ENCODE data around the gene NELFA.

The NELFA gene

GRCh38 chr4:1950369-1950768 is 58.4 kb downstream of the NELFA start:
- Histone ChIP-seq H3K36me3 (peaks cover 79% of the 10 kb centered on the region), H3K4me3 (ENCODE audit: low read depth, low read length) (no peak overlapping the region), H3K27me3 (ENCODE audit: insufficient read depth, low read depth, severe bottlenecking) (no peaks in the 10 kb centered on the region), H3K9me3 (ENCODE audit: severe bottlenecking) (no peaks in the 10 kb centered on the region), H3K27ac (no peak overlapping the region)
- no peak for DNase-seq
- TF ChIP-seq, protein P1, sequence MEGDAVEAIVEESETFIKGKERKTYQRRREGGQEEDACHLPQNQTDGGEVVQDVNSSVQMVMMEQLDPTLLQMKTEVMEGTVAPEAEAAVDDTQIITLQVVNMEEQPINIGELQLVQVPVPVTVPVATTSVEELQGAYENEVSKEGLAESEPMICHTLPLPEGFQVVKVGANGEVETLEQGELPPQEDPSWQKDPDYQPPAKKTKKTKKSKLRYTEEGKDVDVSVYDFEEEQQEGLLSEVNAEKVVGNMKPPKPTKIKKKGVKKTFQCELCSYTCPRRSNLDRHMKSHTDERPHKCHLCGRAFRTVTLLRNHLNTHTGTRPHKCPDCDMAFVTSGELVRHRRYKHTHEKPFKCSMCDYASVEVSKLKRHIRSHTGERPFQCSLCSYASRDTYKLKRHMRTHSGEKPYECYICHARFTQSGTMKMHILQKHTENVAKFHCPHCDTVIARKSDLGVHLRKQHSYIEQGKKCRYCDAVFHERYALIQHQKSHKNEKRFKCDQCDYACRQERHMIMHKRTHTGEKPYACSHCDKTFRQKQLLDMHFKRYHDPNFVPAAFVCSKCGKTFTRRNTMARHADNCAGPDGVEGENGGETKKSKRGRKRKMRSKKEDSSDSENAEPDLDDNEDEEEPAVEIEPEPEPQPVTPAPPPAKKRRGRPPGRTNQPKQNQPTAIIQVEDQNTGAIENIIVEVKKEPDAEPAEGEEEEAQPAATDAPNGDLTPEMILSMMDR (IDR thresholded peaks at IDR 0.05; ENCODE audit: low read depth, low read length): no peak

DNA sequence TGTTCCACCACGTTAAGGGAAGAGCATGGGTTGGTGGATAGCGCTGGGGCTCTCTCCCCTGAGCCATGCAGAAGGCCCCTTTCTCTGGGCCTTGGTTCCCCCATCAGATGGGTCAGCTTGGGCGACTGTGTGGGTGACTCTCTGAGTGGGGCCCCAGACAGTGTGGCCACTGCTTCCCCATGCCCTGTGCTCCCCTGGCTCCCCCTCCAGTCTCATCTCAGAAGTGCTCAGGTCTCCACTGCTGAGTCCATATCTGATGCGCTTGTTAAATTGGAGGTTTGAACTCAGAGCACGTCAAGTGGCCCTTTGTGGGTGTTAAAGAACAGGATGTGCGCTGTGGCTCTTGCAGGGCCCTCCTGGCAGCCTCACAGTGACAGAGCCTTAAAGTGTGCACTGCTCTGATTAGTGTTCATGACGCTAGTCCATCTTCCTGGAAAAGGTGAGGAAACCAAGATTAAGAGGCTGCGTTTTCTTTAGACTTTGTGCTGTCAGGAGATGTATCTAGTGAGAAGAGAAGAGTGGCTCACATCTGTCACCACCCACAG is 59.8 kb downstream of the NELFA start:
- Histone ChIP-seq H3K27ac (no peak overlapping the region), H3K36me3 (peaks cover 75% of the 10 kb centered on the region), H3K9me3 (ENCODE audit: severe bottlenecking) (no peaks in the 10 kb centered on the region), H3K4me3 (ENCODE audit: low read depth, low read length) (no peak overlapping the region), H3K27me3 (ENCODE audit: insufficient read depth, low read depth, severe bottlenecking) (no peaks in the 10 kb centered on the region)
- DNase-seq: no peak
- TF ChIP-seq, protein P1 (IDR thresholded peaks at IDR 0.05; ENCODE audit: low read depth, low read length): 0 out of 2 replicates have a peak, but pooled peaks have one; percentile 7

DNA sequence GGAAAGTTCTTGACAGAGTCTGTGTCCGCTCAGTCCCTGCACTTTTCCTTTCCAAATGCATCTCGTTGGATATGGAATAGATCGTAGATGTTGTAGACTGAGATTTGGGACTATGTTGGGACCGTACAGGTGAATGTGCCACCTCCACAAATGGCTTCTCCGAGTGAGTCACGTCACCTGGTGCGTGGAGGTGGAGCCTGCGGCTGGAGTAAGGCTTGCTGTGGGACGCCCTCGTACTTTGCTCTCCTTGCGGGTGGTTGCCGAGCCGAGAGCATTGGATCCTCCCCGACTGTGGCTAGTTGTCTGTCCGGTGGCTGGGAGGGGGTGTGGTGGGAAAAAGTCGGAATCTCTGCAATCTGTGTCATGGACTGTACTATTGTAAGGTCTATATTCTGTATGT is 60.5 kb downstream of the NELFA start:
- peaks cover 79% of the 10 kb centered on the region for H3K36me3 ChIP-seq

DNA sequence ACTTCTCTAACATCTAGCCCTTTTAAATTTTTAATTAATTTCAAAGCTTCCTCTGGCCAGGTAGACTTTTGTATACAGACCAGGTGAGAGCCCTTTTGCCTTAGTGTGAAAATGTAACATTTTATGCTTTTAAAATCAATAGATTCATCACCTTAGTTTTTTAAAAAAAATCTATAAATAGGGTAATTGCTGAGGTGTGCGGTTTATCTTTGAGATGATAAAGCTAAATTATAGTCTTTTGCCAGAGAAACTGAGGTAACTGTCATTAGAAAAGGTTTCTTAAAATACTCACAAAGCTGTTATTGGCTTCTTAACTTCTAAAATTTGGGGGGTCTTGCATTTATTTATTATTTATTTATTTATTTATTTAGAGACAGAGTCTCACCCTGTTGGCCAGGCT is 62.9 kb downstream of the NELFA start:
- Histone ChIP-seq H3K9me3 (ENCODE audit: severe bottlenecking) (no peaks in the 10 kb centered on the region), H3K27me3 (ENCODE audit: insufficient read depth, low read depth, severe bottlenecking) (no peaks in the 10 kb centered on the region), H3K36me3 (peaks cover 79% of the 10 kb centered on the region), H3K4me3 (ENCODE audit: low read depth, low read length) (no peak overlapping the region), H3K27ac (no peak overlapping the region)
- TF ChIP-seq, protein P1 (IDR thresholded peaks at IDR 0.05; ENCODE audit: low read depth, low read length): no peak
- DNase-seq: no peak

More for the DNA sequence above, 60.5 kb downstream of the NELFA start:
- Histone ChIP-seq H3K9me3 (ENCODE audit: severe bottlenecking) (no peaks in the 10 kb centered on the region), H3K27me3 (ENCODE audit: insufficient read depth, low read depth, severe bottlenecking) (no peaks in the 10 kb centered on the region), H3K27ac (no peak overlapping the region), H3K4me3 (ENCODE audit: low read depth, low read length) (no peak overlapping the region)
- TF ChIP-seq, protein P1 (IDR thresholded peaks at IDR 0.05; ENCODE audit: low read depth, low read length): no peak
- no peak for DNase-seq

DNA sequence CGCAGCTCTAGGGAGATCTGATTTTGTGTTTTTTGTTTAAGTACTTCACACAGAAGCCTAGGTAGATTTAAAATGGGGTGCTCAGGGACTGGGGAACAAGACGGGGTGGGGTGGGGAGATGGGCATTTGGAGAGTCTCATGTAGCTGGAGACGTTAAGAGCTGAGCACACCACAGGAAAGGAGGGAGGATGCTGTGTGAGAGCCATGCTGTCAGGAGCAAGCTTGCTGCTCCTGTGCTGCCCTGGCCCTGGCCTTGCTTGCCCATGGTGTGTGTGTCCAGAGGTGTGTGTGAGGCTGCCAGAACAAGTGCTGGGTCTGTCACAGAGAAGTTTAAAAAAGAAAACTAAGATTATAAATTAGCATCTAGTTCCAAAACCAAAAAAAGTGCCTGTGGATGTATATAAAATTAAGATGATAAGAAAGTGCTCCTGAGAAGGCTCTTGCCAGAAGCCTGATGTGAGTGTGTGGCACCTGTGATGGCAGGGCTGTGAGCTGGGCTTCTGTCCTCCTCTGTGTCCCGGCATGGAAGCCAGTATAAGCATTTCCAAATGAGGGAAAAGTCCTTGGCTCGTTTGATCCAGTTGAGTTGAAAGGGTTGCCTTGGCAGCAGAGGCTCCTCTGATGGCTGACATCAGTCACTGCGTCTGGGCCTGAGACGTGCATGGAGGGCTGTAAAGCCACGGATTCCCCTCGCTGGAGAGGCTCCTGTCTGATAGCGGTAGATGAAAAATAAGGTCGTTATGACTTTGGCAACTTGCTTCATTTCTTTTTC is 63.5 kb downstream of the NELFA start:
- DNase-seq: no peak
- TF ChIP-seq, protein P1 (IDR thresholded peaks at IDR 0.05; ENCODE audit: low read depth, low read length): no peak
- Histone ChIP-seq H3K27ac (no peak overlapping the region), H3K27me3 (ENCODE audit: insufficient read depth, low read depth, severe bottlenecking) (no peaks in the 10 kb centered on the region), H3K4me3 (ENCODE audit: low read depth, low read length) (no peak overlapping the region), H3K9me3 (ENCODE audit: severe bottlenecking) (no peaks in the 10 kb centered on the region), H3K36me3 (peaks cover 82% of the 10 kb centered on the region)
